Spleen (tissue), 11 donors: Measurements from ENCODE around the gene TYW1. TPM values are rescaled to one million over a fixed set of nuclear protein-coding genes. Genes with fewer than 3 reads are reported as not detected.
"Not testable (repeated sequence)": the region's sequence is repeated elsewhere in the genome, so short reads cannot be mapped to it uniquely, and the experiment has no call there.

Experiments
- DNase-seq: peaks from one replicate; pipeline ENCODE4 v3.0.0-alpha.2; 2020
- H3K27ac ChIP-seq, 8 donors: fragments of 200-600 bp; sonication (generic) in 7 of 8; 1 replicate in 4 of 8; 2 replicates in 4 of 8; pipeline versions ENCODE4 v1.5.0 to v1.8.0; 2016 to 2021; ENCODE audit warnings: inconsistent platforms in 4 of 8, mild to moderate bottlenecking in 4 of 8, moderate library complexity in 1 of 8
- H3K27me3 ChIP-seq, 7 donors: fragments of 200-600 bp; sonication (generic) in 6 of 7; replicated peaks in 1 of 7; 1 replicate in 4 of 7; 2 replicates in 3 of 7; pipeline versions ENCODE4 v1.5.0 to v1.8.0; 2016 to 2021; ENCODE audit warnings: inconsistent platforms in 3 of 7, mild to moderate bottlenecking in 1 of 7
- H3K36me3 ChIP-seq, 6 donors: fragments of 200-600 bp; sonication (generic) in 5 of 6; 1 replicate in 4 of 6; 2 replicates in 2 of 6; pipeline versions ENCODE4 v1.5.0 to v1.8.0; 2016 to 2021; ENCODE audit warnings: inconsistent platforms in 2 of 6
- H3K4me1 ChIP-seq, 6 donors: fragments of 200-600 bp; sonication (generic) in 5 of 6; 1 replicate in 3 of 6; 2 replicates in 3 of 6; pipeline versions ENCODE4 v1.5.0 to v1.8.0; 2016 to 2021; ENCODE audit warnings: inconsistent platforms in 3 of 6
- H3K4me3 ChIP-seq, 8 donors: fragments of 200-600 bp; sonication (generic) in 7 of 8; 1 replicate in 4 of 8; 2 replicates in 4 of 8; pipeline versions ENCODE4 v1.5.0 to v1.8.0; 2016 to 2021; ENCODE audit warnings: inconsistent platforms in 4 of 8, mild to moderate bottlenecking in 4 of 8, moderate library complexity in 2 of 8
- H3K9me3 ChIP-seq, 8 donors: fragments of 200-600 bp; sonication (generic) in 7 of 8; 1 replicate in 4 of 8; 2 replicates in 4 of 8; pipeline versions ENCODE4 v1.5.0 to v1.8.0; 2016 to 2021; ENCODE audit warnings: inconsistent platforms in 4 of 8
- CTCF ChIP-seq, 11 experiments: fragments of 200-600 bp in 7 of 11; fragments of 450-650 bp in 4 of 11; sonication (generic) in 4 of 11; IDR thresholded peaks in 8 of 11; conservative IDR thresholded peaks in 3 of 11; 1 replicate in 7 of 11; 2 replicates in 4 of 11; pipeline versions ENCODE4 v1.4.0 to v1.8.0; 2016 to 2021; ENCODE audit warnings: antibody characterized with exemption in 11 of 11, inconsistent platforms in 4 of 11, mild to moderate bottlenecking in 1 of 11
- POLR2A ChIP-seq, 3 donors: fragments of 450-650 bp; IDR thresholded peaks; one replicate each; pipeline ENCODE4 v1.5.1; 2017; ENCODE audit warnings: antibody characterized with exemption in 3 of 3, mild to moderate bottlenecking in 1 of 3
- POLR2AphosphoS5 ChIP-seq, 3 donors: sonication (generic); formaldehyde crosslinking; IDR thresholded peaks; one replicate each; pipeline ENCODE4 v1.5.1; 2017; ENCODE audit warnings: antibody characterized with exemption in 3 of 3
- WGBS, 5 donors: extraction: QIAGEN DNeasy Blood & Tissue Kit in 3 of 5; methylation state at CpG; one replicate each; pipeline versions ENCODE4 v1.1.5 to v1.1.7; 2013 to 2018; 5-methylcytosine and 5-hydroxymethylcytosine counted together
- intact Hi-C: fragments of 100-400 bp; cut with DNase I; formaldehyde crosslinking; loops from one replicate; pipeline ENCODE4 v1.15.0; 2023; ENCODE audit warnings: low total_unique reads
- polyA plus RNA-seq, 3 donors: library from polyadenylated mRNA; stranded (reverse); fragments of 200-250 nt; gene quantifications; one replicate each; pipeline ENCODE4 v1.2.1, GENCODE V29; 2013
- total RNA-seq, 7 donors: library from RNA; depleted of rRNA in 3 of 7; stranded (reverse); fragments of >200 nt in 3 of 7; fragmentation: NEBNext Ultra II Directional in 4 of 7; extraction: Animal tissue kit (Norgen Biotek cat#: 25700) in 4 of 7; gene quantifications; one replicate each; pipeline versions ENCODE4 v1.1.0 to v1.2.1, GENCODE V29; 2016 to 2021
- donor health status: healthy with polysubstance abuse.
- donor health status: DM: no; HTN: no; CAD: no; lungs with moderate emphysema.
- donor health status: DM: no; HTN: no; CAD: no.
- donor health status: Bipolar disorder and iron deficiency.
- donor health status: healthy.
- donor health status: DM: no; HTN: no; CAD: no.
- donor health status: DM: yes; HTN: yes; CAD: no.

Gene TYW1
- total and polyA plus RNA-seq, 10 donors = 4.9 to 83.6 (median 20.8) TPM

- Histone ChIP-seq H3K36me3 (peaks cover 0 to 33% (median 0%) of the 10 kb centered on the region in 6 donors), H3K4me3 (no peak overlapping the region), H3K27ac (no peak overlapping the region), H3K4me1 (no peaks in the 10 kb centered on the region), H3K9me3 (no peaks in the 10 kb centered on the region), H3K27me3 (no peaks in the 10 kb centered on the region)
- TF ChIP-seq POLR2AphosphoS5 (IDR thresholded peaks at IDR 0.05) (no peak), CTCF (IDR thresholded peaks at IDR 0.05 in 8 of 11, conservative IDR thresholded peaks at IDR 0.05 in 3 of 11) (no peak), POLR2A (IDR thresholded peaks at IDR 0.05) (no peak)
- intact Hi-C loops = no loop called here
- 87 to 98% (median 94%) methylated on average over 4 of the region's 4 CpGs for WGBS, 5 donors
- no peak for DNase-seq
These were observed 212.6 kb downstream of the TYW1 start for GRCh38 chr7:67209256-67209655.

- no peak for DNase-seq
- no peaks in the 10 kb centered on the region for H3K9me3 ChIP-seq
- no peak overlapping the region for H3K27ac ChIP-seq
- WGBS, 5 donors = 90 to 98% (median 96%) methylated on average over 7 of the region's 7 CpGs
- no peaks in the 10 kb centered on the region for H3K27me3 ChIP-seq
- TF ChIP-seq POLR2AphosphoS5 (IDR thresholded peaks at IDR 0.05) (no peak), CTCF (IDR thresholded peaks at IDR 0.05 in 8 of 11, conservative IDR thresholded peaks at IDR 0.05 in 3 of 11) (no peak), POLR2A (IDR thresholded peaks at IDR 0.05) (no peak)
- intact Hi-C loops = no loop called here
- no peak overlapping the region for H3K4me3 ChIP-seq
- H3K4me1 ChIP-seq = no peaks in the 10 kb centered on the region
- H3K36me3 ChIP-seq = peaks cover 0 to 21% (median 0%) of the 10 kb centered on the region in 6 donors
These were observed 213.9 kb downstream of the TYW1 start for GRCh38 chr7:67210567-67210966.

GRCh38 chr7:67211650-67212330 is 215.2 kb downstream of the TYW1 start:
- intact Hi-C loops, H3K4me1 ChIP-seq, DNase-seq, H3K9me3 ChIP-seq, H3K4me3 ChIP-seq, H3K27ac ChIP-seq, H3K27me3 ChIP-seq: not testable (repeated sequence)
- peaks cover 0 to 17% (median 0%) of the 10 kb centered on the region in 6 donors for H3K36me3 ChIP-seq
- 56 to 65% (median 60%) methylated on average over 10 of the region's 10 CpGs for WGBS, 5 donors

GRCh38 chr7:67213038-67213437 is 216.4 kb downstream of the TYW1 start:
- H3K27ac ChIP-seq, H3K4me1 ChIP-seq, H3K4me3 ChIP-seq, intact Hi-C loops, DNase-seq, H3K27me3 ChIP-seq, H3K9me3 ChIP-seq: not testable (repeated sequence)
- 97 to 98% (median 97%) methylated on average over 7 of the region's 7 CpGs for WGBS, 5 donors
- peaks cover 0 to 12% (median 0%) of the 10 kb centered on the region in 6 donors for H3K36me3 ChIP-seq

GRCh38 chr7:67223551-67223950 is 226.9 kb downstream of the TYW1 start:
- H3K36me3 ChIP-seq, H3K4me3 ChIP-seq, intact Hi-C loops, H3K4me1 ChIP-seq, H3K27me3 ChIP-seq, DNase-seq, H3K27ac ChIP-seq: not testable (repeated sequence)
- H3K9me3 ChIP-seq = peaks cover 0 to 19% (median 7%) of the 10 kb centered on the region in 8 donors
- 91 to 100% (median 96%) methylated on average over 2 of the region's 2 CpGs; no CpG with 5 or more reads in 1 of the 5 donors for WGBS, 5 donors

- H3K4me3 ChIP-seq, DNase-seq, H3K27ac ChIP-seq, H3K4me1 ChIP-seq, H3K27me3 ChIP-seq, intact Hi-C loops, H3K36me3 ChIP-seq: not testable (repeated sequence)
- peaks cover 0 to 19% (median 7%) of the 10 kb centered on the region in 8 donors for H3K9me3 ChIP-seq
- WGBS, 5 donors = 57 to 74% (median 62%) methylated on average over 4 to 5 of the region's 5 CpGs
These were observed 229.8 kb downstream of the TYW1 start for GRCh38 chr7:67226340-67226907.

- DNase-seq = not testable (repeated sequence)
These were observed 230.3 kb downstream of the TYW1 start for GRCh38 chr7:67226967-67227366.

GRCh38 chr7:67229018-67229417 is 232.4 kb downstream of the TYW1 start:
- 88 to 96% (median 95%) methylated on average over 9 of the region's 9 CpGs for WGBS, 5 donors
- H3K4me3 ChIP-seq, H3K27me3 ChIP-seq, H3K36me3 ChIP-seq, H3K4me1 ChIP-seq, DNase-seq, H3K9me3 ChIP-seq, H3K27ac ChIP-seq, intact Hi-C loops: not testable (repeated sequence)

More at GRCh38 chr7:67226967-67227366, 230.3 kb downstream of the TYW1 start:
- H3K36me3 ChIP-seq, H3K27me3 ChIP-seq, intact Hi-C loops, H3K4me1 ChIP-seq, H3K27ac ChIP-seq, H3K4me3 ChIP-seq: not testable (repeated sequence)
- WGBS, 5 donors = 77 to 91% (median 85%) methylated on average over 5 to 6 of the region's 6 CpGs
- peaks cover 0 to 16% (median 4%) of the 10 kb centered on the region in 8 donors for H3K9me3 ChIP-seq

GRCh38 chr7:67230029-67230428 is 233.4 kb downstream of the TYW1 start:
- H3K27me3 ChIP-seq, H3K36me3 ChIP-seq, H3K4me1 ChIP-seq, H3K9me3 ChIP-seq, intact Hi-C loops, H3K27ac ChIP-seq, DNase-seq, H3K4me3 ChIP-seq: not testable (repeated sequence)
- WGBS, 5 donors = 73 to 95% (median 86%) methylated on average over 1 of the region's 1 CpG
